HepG2 (cell line): ENCODE data around the gene TMEM258. TPM values are rescaled to one million over a fixed set of nuclear protein-coding genes. Genes with fewer than 3 reads are reported as not detected.
A peak's percentile ranks its signal among the peaks of the same experiment; 100 is the strongest.

ENCODE experiments used
- ATAC-seq: fragments of 200-7000 bp; cut with Tn5 transposase; 3 replicates; pipeline ENCODE4 v1.9.1; 2020; ENCODE audit warnings: mild to moderate bottlenecking, moderate library complexity
- BruUV-seq: library from RNA; stranded (reverse); fragments of 400-500 nt; replicated peaks from 2 replicates; lab custom pipeline; 2021; lab: Mats Ljungman, UMichigan
- CTCF ChIA-PET: fragments of 300-600 bp; formaldehyde crosslinking; extraction: SDS; loops from one replicate; lab custom pipeline; 2021; ENCODE audit warnings: low total read pairs, inconsistent platforms, low intra/inter-chr PET ratio; lab: Yijun Ruan, JAX
- POLR2A ChIA-PET: fragments of 350-600 bp; sonication (Branson Sonifier 250); formaldehyde crosslinking; loops from one replicate; lab custom pipeline; 2020; ENCODE audit warnings: antibody characterized with exemption, inconsistent platforms; lab: Yijun Ruan, JAX
- DNase-seq: peaks from one replicate; pipeline ENCODE4 v3.0.0-alpha.2; 2015; ENCODE audit warnings: low spot score
- FAIRE-seq: peaks from 3 replicates; lab custom pipeline; 2011; peaks lifted over from hg19 to GRCh38; lab: Jason Lieb, UNC
- H2AFZ ChIP-seq: one replicate; pipeline ENCODE4 v1.6.1; 2011; ENCODE audit warnings: low read length, inconsistent platforms
- H3K27ac ChIP-seq: fragments of 300-600 bp; 3 replicates; pipeline ENCODE4 v1.8.0; 2011; ENCODE audit warnings: mixed run types, mild to moderate bottlenecking, mixed read lengths, low read length, inconsistent platforms; ENCODE audit not compliant: insufficient read depth; ENCODE audit errors: extremely low read length
- H3K27me3 ChIP-seq, 2 experiments: fragments of 200-600 bp in 1 of 2; 2 replicates in 1 of 2; 3 replicates in 1 of 2; pipeline versions ENCODE4 v1.6.0 to v1.8.0; 2011; ENCODE audit warnings: low read length in 2 of 2, mild to moderate bottlenecking in 2 of 2, moderate library complexity in 2 of 2, inconsistent platforms in 1 of 2; ENCODE audit not compliant: insufficient read depth in 2 of 2, control insufficient read depth in 1 of 2
- H3K36me3 ChIP-seq, 2 experiments: fragments of 200-600 bp in 1 of 2; replicated peaks in 1 of 2; 2 replicates in 1 of 2; 3 replicates in 1 of 2; pipeline versions ENCODE4 v1.5.1 to v1.8.0; 2011; ENCODE audit warnings: low read length in 2 of 2, inconsistent platforms in 1 of 2; ENCODE audit not compliant: insufficient read depth in 2 of 2, control insufficient read depth in 1 of 2
- H3K4me1 ChIP-seq: 2 replicates; pipeline ENCODE4 v1.5.1; 2012; ENCODE audit warnings: low read length, inconsistent platforms; ENCODE audit not compliant: insufficient read depth
- H3K4me2 ChIP-seq: 2 replicates; pipeline ENCODE4 v1.6.0; 2011; ENCODE audit warnings: low read depth, low read length, inconsistent platforms
- H3K4me3 ChIP-seq, 3 experiments: fragments of 200-600 bp in 1 of 3; sonication (generic), shearing (Covaris generic) in 1 of 3; replicated peaks in 1 of 3; 2 replicates each; pipeline ENCODE4 v1.5.1; 2011 to 2016; ENCODE audit warnings: low read length in 3 of 3, inconsistent platforms in 2 of 3, low read depth in 2 of 3, mild to moderate bottlenecking in 2 of 3, control low read depth in 1 of 3, mixed read lengths in 1 of 3; ENCODE audit not compliant: insufficient read depth in 1 of 3
- H3K79me2 ChIP-seq: one replicate; pipeline ENCODE4 v1.6.1; 2011; ENCODE audit warnings: low read length, inconsistent platforms; ENCODE audit not compliant: insufficient read depth
- H3K9ac ChIP-seq: 2 replicates; pipeline ENCODE4 v1.6.0; 2011; ENCODE audit warnings: mild to moderate bottlenecking, low read depth, low read length, inconsistent platforms; ENCODE audit not compliant: insufficient read depth
- H3K9me3 ChIP-seq: 2 replicates; pipeline ENCODE4 v1.5.1; 2012; ENCODE audit warnings: mild to moderate bottlenecking, low read length
- H4K20me1 ChIP-seq: 2 replicates; pipeline ENCODE4 v1.6.0; 2011; ENCODE audit warnings: inconsistent platforms, mild to moderate bottlenecking, low read length, moderate library complexity; ENCODE audit not compliant: insufficient read depth
- CBX2 ChIP-seq, 2 experiments: fragments of 200-600 bp in 1 of 2; sonication (generic); formaldehyde crosslinking in 1 of 2; IDR thresholded peaks; 2 replicates each; pipeline versions ENCODE4 v1.7.0 to v1.8.1; 2018 to 2022; ENCODE audit warnings: low read depth in 2 of 2, low read length in 1 of 2, mild to moderate bottlenecking in 1 of 2, missing genetic modification reagents in 1 of 2
- HMGXB4 ChIP-seq, 2 experiments: sonication (generic) in 1 of 2; formaldehyde crosslinking in 1 of 2; IDR thresholded peaks; 2 replicates each; pipeline versions ENCODE4 v1.4.0 to v1.6.1; 2018 to 2020; ENCODE audit warnings: missing genetic modification reagents in 2 of 2, borderline replicate concordance in 1 of 2, low read depth in 1 of 2, mild to moderate bottlenecking in 1 of 2, missing biosample characterization in 1 of 2
- JUNB ChIP-seq: sonication (generic); formaldehyde crosslinking; IDR thresholded peaks from 2 replicates; pipeline ENCODE4 v1.8.0; 2022; ENCODE audit warnings: missing genetic modification reagents, mild to moderate bottlenecking, borderline replicate concordance
- KMT2B ChIP-seq: IDR thresholded peaks from 2 replicates; pipeline ENCODE4 v1.6.1; 2016; ENCODE audit warnings: missing genetic modification reagents, missing compliant biosample characterization
- SALL2 ChIP-seq: sonication (generic); formaldehyde crosslinking; IDR thresholded peaks from 2 replicates; pipeline ENCODE4 v1.8.1; 2023; ENCODE audit warnings: mild to moderate bottlenecking, missing genetic modification reagents, inconsistent platforms
- SOX6 ChIP-seq, 2 experiments: fragments of 450-650 bp in 1 of 2; sonication (generic) in 1 of 2; formaldehyde crosslinking in 1 of 2; IDR thresholded peaks; 2 replicates each; pipeline versions ENCODE4 v1.4.0 to v1.6.1; 2017 to 2020; ENCODE audit warnings: antibody characterized with exemption in 1 of 2, mild to moderate bottlenecking in 1 of 2, missing genetic modification reagents in 1 of 2
- ZFP91 ChIP-seq: sonication (generic); formaldehyde crosslinking; IDR thresholded peaks from 2 replicates; pipeline ENCODE4 v1.9.0; 2022; ENCODE audit warnings: missing genetic modification reagents, mild to moderate bottlenecking, borderline replicate concordance
- ZNF570 ChIP-seq: sonication (generic); formaldehyde crosslinking; IDR thresholded peaks from 2 replicates; pipeline ENCODE4 v1.4.0; 2020; ENCODE audit warnings: mild to moderate bottlenecking, missing genetic modification reagents, borderline replicate concordance
- WGBS: methylation state at CpG from one replicate; pipeline ENCODE4 v1.1.6; 2017; ENCODE audit warnings: low lambda C conversion rate; 5-methylcytosine and 5-hydroxymethylcytosine counted together
- in situ Hi-C: cut with HindIII; loops from 2 replicates; pipeline ENCODE4 v1.10.0; 2017; ENCODE audit warnings: low pct_unique_long_range_greater_than_20kb; ENCODE audit not compliant: extremely low pct_ligation_motif_present
- intact Hi-C: fragments of 100-400 bp; cut with micrococcal nuclease; formaldehyde crosslinking; loops from one replicate; pipeline ENCODE4 v1.10.0; 2022; ENCODE audit not compliant: unreplicated experiment
- polyA plus RNA-seq, 8 experiments: library from polyadenylated mRNA; depleted of rRNA in 3 of 8; stranded (reverse) in 7 of 8; unstranded in 1 of 8; fragments of >200 nt; fragmentation: Illumina TruSeq in 4 of 8; extraction: Trizol in 4 of 8; gene quantifications; 2 replicates each; pipeline versions ENCODE4 v1.2.1 to v1.2.3, GENCODE V29; 2011 to 2016; ENCODE audit warnings: low read depth in 4 of 8, missing spikeins in 1 of 8, mixed read lengths in 1 of 8; ENCODE audit not compliant: insufficient read depth in 1 of 8
- total RNA-seq, 5 experiments: library from RNA; depleted of rRNA; stranded (reverse); fragments of >200 nt; fragmentation: Illumina TruSeq; extraction: Trizol; gene quantifications; 2 replicates each; pipeline ENCODE4 v1.2.3, GENCODE V29; 2016; ENCODE audit warnings: low read depth in 1 of 5

TMEM258 gene
- total and polyA plus RNA-seq, 2 of the 13 experiments (the other 11 are each of a cell fraction or from before 2014, with no cell fraction given) = 175 to 424 TPM

GRCh38 chr11:61753672-61754071 lies 38.7 kb downstream of the TMEM258 start:
- 64% methylated on average over 5 of the region's 5 CpGs for WGBS
- Histone ChIP-seq H3K27me3 (no peaks in the 10 kb centered on the region), H3K9me3 (no peaks in the 10 kb centered on the region), H4K20me1 (no peaks in the 10 kb centered on the region), H3K9ac (peak overlapping the region; percentile 89), H3K4me1 (peaks cover 91% of the 10 kb centered on the region), H3K27ac (peak overlapping the region; percentile 100), H3K4me3 (peak overlapping the region; percentile 69 to 87 (median 74)), H3K4me2 (peak overlapping the region; percentile 93), H2AFZ (no peak overlapping the region), H3K36me3 (no peaks in the 10 kb centered on the region), H3K79me2 (peaks cover 57% of the 10 kb centered on the region)
- in situ Hi-C loops (no loop called here), intact Hi-C loops (loop anchor here (1.0 kb wide), 1 partner anchor 23 kb away; no protein-coding TSS in a partner anchor)
- DNase-seq = no peak
- TF ChIP-seq JUNB (CRISPR knock-in tag) = no peak
- TF ChIP-seq SALL2 = 0 out of 2 replicates have a peak, but pooled peaks have one; percentile 19
- no peak for TF ChIP-seq ZNF570 (CRISPR knock-in tag)
- ChIA-PET POLR2A (interaction anchor here (1.6 kb wide), 1 partner anchor 16 kb away, joined by 8 read pairs; no protein-coding TSS in a partner anchor), CTCF (interaction anchor here (3.5 to 5.4 kb wide), 2 partner anchors 16 to 23 kb away, joined by 47 to 51 read pairs; no protein-coding TSS in a partner anchor)
- FAIRE-seq = no peak
- no TSS peak for BruUV-seq
- no peak for ATAC-seq

GRCh38 chr11:61752925-61753521 lies 39.4 kb downstream of the TMEM258 start:
- peaks cover 51% of the 10 kb centered on the region for H3K79me2 ChIP-seq
- ChIA-PET CTCF (interaction anchor here (3.5 to 5.4 kb wide), 3 partner anchors 16 to 35 kb away, joined by 18 to 51 read pairs (median 47); no protein-coding TSS in a partner anchor), POLR2A (interaction anchor here (1.6 kb wide), 1 partner anchor 17 kb away, joined by 8 read pairs; no protein-coding TSS in a partner anchor)
- no peaks in the 10 kb centered on the region for H3K9me3 ChIP-seq
- H3K9ac ChIP-seq = peak overlapping the region; percentile 89
- intact Hi-C loops (no loop called here), in situ Hi-C loops (no loop called here)
- H3K4me2 ChIP-seq = peak overlapping the region; percentile 93
- no peak for DNase-seq
- peak overlapping the region; percentile 56 for H3K27ac ChIP-seq
- BruUV-seq = TSS peak; percentile 45
- H3K27me3 ChIP-seq = no peaks in the 10 kb centered on the region
- H3K4me3 ChIP-seq = peak overlapping the region; percentile 69 to 87 (median 74)
- peaks cover 91% of the 10 kb centered on the region for H3K4me1 ChIP-seq
- 4% methylated on average over 12 of the region's 17 CpGs for WGBS
- H4K20me1 ChIP-seq = no peaks in the 10 kb centered on the region
- no peak overlapping the region for H2AFZ ChIP-seq
- FAIRE-seq = no peak
- ATAC-seq = no peak
- no peaks in the 10 kb centered on the region for H3K36me3 ChIP-seq
- TF ChIP-seq KMT2B (0 out of 2 replicates have a peak, but pooled peaks have one; percentile 27), SOX6 (IDR thresholded peaks at IDR 0.05) (no peak), SOX6 (CRISPR knock-in tag; IDR thresholded peaks at IDR 0.05) (0 out of 2 replicates have a peak, but pooled peaks have one; percentile 9), CBX2 (IDR thresholded peaks at IDR 0.05; ENCODE audit: low read depth, low read length) (no peak), CBX2 (CRISPR knock-in tag; IDR thresholded peaks at IDR 0.05; ENCODE audit: low read depth) (no peak), HMGXB4 (CRISPR knock-in tag; IDR thresholded peaks at IDR 0.05; ENCODE audit: borderline replicate concordance in 1 of 2, low read depth in 1 of 2) (peak in 1 of 2 experiments; percentile 6; a peak in 1 of 4 replicates), ZFP91 (0 out of 2 replicates have a peak, but pooled peaks have one; percentile 17)
